Measurements from ENCODE around the gene CCNC. TPM values are rescaled to one million over a fixed set of nuclear protein-coding genes. Genes with fewer than 3 reads are reported as not detected.

CCNC gene
- total RNA-seq, 1 experiment from 2014 or later, result 99.1 TPM

- no peak overlapping the region for H3K4me3 ChIP-seq (ENCODE audit: low read depth, low read length, poor library complexity, severe bottlenecking)
- H3K27me3 ChIP-seq (replicated peaks; ENCODE audit: insufficient read depth, low read depth, low read length, poor library complexity), result no peaks in the 10 kb centered on the region
- TF ChIP-seq EZH2 (IDR thresholded peaks at IDR 0.05; ENCODE audit: borderline replicate concordance, low read depth, low read length, poor library complexity, severe bottlenecking), result no peak
- TF ChIP-seq CTCF (conservative IDR thresholded peaks at IDR 0.05; ENCODE audit: low read depth, low read length), result no peak
- POLR2A ChIA-PET (ENCODE audit: low non-redundant PET), result no interaction called here
- no peak overlapping the region for H3K27ac ChIP-seq (ENCODE audit: low read depth, low read length, poor library complexity, severe bottlenecking)
- peaks cover 68% of the 10 kb centered on the region for H3K36me3 ChIP-seq (ENCODE audit: insufficient read depth, low read length, poor library complexity, severe bottlenecking)
- intact Hi-C loops (cut with micrococcal nuclease; ENCODE audit: unreplicated experiment), result no loop called here
- no peak for DNase-seq (ENCODE audit: low spot score)
- peaks cover 11% of the 10 kb centered on the region for H3K4me1 ChIP-seq (ENCODE audit: insufficient read depth, low read length, poor library complexity, severe bottlenecking)
- CTCF ChIA-PET, result no interaction called here
- H3K9me3 ChIP-seq (ENCODE audit: low read depth, low read length, poor library complexity, severe bottlenecking), result no peaks in the 10 kb centered on the region
- no TSS peak for BruUV-seq (replicated peaks)
Observed at GRCh38 chr6:99559057-99559456, 9.4 kb downstream of the CCNC start.

GRCh38 chr6:99553888-99554287 is 14.6 kb downstream of the CCNC start:
- H3K36me3 ChIP-seq (ENCODE audit: insufficient read depth, low read length, poor library complexity, severe bottlenecking), result peaks cover 79% of the 10 kb centered on the region
- H3K4me1 ChIP-seq (ENCODE audit: insufficient read depth, low read length, poor library complexity, severe bottlenecking), result no peaks in the 10 kb centered on the region
- BruUV-seq (replicated peaks), result no TSS peak
- TF ChIP-seq CTCF (conservative IDR thresholded peaks at IDR 0.05; ENCODE audit: low read depth, low read length) (no peak), EZH2 (IDR thresholded peaks at IDR 0.05; ENCODE audit: borderline replicate concordance, low read depth, low read length, poor library complexity, severe bottlenecking) (no peak)
- no peaks in the 10 kb centered on the region for H3K9me3 ChIP-seq (ENCODE audit: low read depth, low read length, poor library complexity, severe bottlenecking)
- POLR2A ChIA-PET (ENCODE audit: low non-redundant PET), result no interaction called here
- CTCF ChIA-PET, result no interaction called here
- H3K27ac ChIP-seq (ENCODE audit: low read depth, low read length, poor library complexity, severe bottlenecking), result no peak overlapping the region
- no peak for DNase-seq (ENCODE audit: low spot score)
- H3K27me3 ChIP-seq (replicated peaks; ENCODE audit: insufficient read depth, low read depth, low read length, poor library complexity), result no peaks in the 10 kb centered on the region
- no peak overlapping the region for H3K4me3 ChIP-seq (ENCODE audit: low read depth, low read length, poor library complexity, severe bottlenecking)
- intact Hi-C loops (cut with micrococcal nuclease; ENCODE audit: unreplicated experiment), result no loop called here

GRCh38 chr6:99550046-99550748 is 18.3 kb downstream of the CCNC start:
- no peaks in the 10 kb centered on the region for H3K9me3 ChIP-seq (ENCODE audit: low read depth, low read length, poor library complexity, severe bottlenecking)
- H3K36me3 ChIP-seq (ENCODE audit: insufficient read depth, low read length, poor library complexity, severe bottlenecking), result peaks cover 65% of the 10 kb centered on the region
- no peaks in the 10 kb centered on the region for H3K4me1 ChIP-seq (ENCODE audit: insufficient read depth, low read length, poor library complexity, severe bottlenecking)
- no peak overlapping the region for H3K27ac ChIP-seq (ENCODE audit: low read depth, low read length, poor library complexity, severe bottlenecking)
- no TSS peak for BruUV-seq (replicated peaks)
- POLR2A ChIA-PET (ENCODE audit: low non-redundant PET), result no interaction called here
- no peak overlapping the region for H3K4me3 ChIP-seq (ENCODE audit: low read depth, low read length, poor library complexity, severe bottlenecking)
- CTCF ChIA-PET, result no interaction called here
- intact Hi-C loops (cut with micrococcal nuclease; ENCODE audit: unreplicated experiment), result no loop called here
- H3K27me3 ChIP-seq (replicated peaks; ENCODE audit: insufficient read depth, low read depth, low read length, poor library complexity), result no peaks in the 10 kb centered on the region
- DNase-seq (ENCODE audit: low spot score), result no peak
- no peak for TF ChIP-seq EZH2 (IDR thresholded peaks at IDR 0.05; ENCODE audit: borderline replicate concordance, low read depth, low read length, poor library complexity, severe bottlenecking)
- no peak for TF ChIP-seq CTCF (conservative IDR thresholded peaks at IDR 0.05; ENCODE audit: low read depth, low read length)

Measured in A673 (cell line).